ENCODE measurements around the gene RARB.

RARB gene

DNA sequence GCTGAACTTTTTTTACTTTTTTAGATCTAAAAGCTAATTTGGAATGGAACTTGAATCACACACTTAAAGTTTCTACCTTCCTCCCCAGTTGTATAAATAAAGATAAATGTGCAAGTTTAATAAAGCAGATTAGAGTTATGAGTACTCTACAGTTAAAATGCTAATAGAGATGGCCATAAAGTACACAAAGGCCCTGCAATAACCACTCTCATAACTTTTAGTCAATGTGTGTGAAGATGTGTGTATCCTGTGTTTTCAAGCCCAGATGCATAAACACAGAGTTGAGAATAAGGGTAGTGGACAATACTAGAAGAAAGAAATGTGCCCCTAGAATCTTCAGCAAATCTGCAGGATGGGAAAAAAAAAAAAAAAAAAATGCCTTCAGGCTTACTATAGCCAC, 191.3 kb downstream of the RARB start:
- no peak for DNase-seq

- no peak for DNase-seq
Measured at GRCh38 chr3:25620493-25620892, 192.4 kb downstream of the RARB start.

- no peak for DNase-seq
Measured at GRCh38 chr3:25621087-25621486, 193.0 kb downstream of the RARB start.

GRCh38 chr3:25631989-25632388, 203.9 kb downstream of the RARB start:
- no peak for DNase-seq

DNA sequence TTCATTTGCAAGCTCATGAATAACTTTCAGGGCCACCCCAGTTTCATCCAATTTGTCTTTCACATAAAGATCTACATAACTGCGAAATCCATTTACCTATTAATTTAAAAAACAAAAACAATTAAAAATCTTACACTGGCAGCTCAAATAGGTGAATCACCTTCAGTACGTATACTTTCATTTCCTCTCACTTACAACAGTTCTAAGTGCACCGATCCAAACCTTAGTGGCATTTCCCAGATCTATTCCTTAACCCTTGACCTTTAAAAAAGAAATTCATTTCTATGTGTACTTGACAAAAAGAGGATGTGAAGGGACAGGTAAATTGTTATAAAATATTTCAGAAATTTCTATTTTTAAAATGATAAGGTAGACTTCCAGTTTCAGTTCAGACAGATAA, 205.9 kb downstream of the RARB start:
- DNase-seq = no peak

- no peak for DNase-seq
Measured at GRCh38 chr3:25635038-25635437, 207.0 kb downstream of the RARB start.
